ENCODE measurements around the gene ADIPOQ. TPM values are rescaled to one million over a fixed set of nuclear protein-coding genes. Genes with fewer than 3 reads are reported as not detected.
"Not testable (repeated sequence)": the region's sequence is repeated elsewhere in the genome, so short reads cannot be mapped to it uniquely, and the experiment has no call there.

Gene ADIPOQ
- polyA plus RNA-seq, 1 donor: 0.06 TPM

DNA sequence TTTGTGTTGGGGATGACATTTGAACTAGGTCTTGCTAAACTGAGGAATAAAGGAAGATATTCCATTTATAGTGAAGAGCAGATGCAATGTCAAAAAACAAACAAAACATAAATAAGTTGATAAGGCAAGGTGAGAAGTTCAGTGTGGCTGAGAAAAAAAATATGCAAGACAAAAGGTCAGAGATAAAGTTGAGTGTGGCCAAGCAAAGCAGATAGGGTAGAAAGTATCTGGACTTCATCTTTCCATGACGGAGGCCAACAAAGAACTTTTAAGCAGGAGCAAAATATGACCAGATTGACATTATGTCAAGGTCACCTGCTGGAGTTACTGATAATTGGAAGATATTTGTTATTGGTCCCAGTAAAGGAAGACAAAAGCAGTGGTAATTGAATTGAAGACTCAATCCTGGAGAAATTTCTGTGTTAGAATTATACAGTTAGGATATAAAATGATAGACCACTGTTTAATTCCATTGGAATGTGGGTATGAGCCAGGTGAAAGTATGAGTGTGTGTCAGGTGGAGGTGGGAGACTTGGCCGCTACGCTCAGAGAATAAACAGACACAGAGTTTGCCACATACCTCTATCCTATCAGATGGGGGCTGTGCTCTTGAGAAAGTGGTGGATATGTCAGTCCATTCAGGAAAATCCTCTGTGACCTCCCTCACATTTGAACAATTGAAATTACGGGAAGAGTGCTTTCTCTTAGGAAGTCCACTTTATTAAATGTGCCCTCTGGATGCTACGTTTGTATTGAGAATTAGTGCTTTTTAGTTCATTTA is 28.1 kb downstream of the ADIPOQ start:
- no peak for DNase-seq (ENCODE audit: low read depth)

DNA sequence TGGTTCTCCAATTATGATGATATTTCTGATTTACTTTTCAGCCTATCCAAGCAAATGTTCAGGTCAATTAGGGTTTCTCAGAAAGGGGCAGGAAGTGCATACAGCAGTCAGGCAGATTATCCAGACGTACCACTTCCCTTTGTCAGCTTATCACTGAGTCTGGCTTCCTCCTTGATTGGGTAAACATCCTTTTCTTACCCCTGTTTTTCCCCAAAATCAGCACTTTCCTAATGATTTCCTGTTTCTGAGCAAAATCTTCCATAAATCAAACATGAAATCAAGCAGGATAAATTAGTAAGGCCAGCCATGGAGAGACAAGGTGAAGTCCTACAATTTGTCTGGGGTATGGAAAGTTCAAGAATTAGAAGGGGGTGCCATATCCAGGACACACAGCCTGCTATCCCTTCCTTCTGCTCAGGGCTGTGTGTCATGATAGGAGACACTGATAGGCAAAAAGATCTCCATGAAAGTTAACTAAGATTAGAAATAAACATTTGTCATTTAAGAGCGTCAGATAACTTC is 29.0 kb downstream of the ADIPOQ start:
- DNase-seq (ENCODE audit: low read depth): no peak

DNA sequence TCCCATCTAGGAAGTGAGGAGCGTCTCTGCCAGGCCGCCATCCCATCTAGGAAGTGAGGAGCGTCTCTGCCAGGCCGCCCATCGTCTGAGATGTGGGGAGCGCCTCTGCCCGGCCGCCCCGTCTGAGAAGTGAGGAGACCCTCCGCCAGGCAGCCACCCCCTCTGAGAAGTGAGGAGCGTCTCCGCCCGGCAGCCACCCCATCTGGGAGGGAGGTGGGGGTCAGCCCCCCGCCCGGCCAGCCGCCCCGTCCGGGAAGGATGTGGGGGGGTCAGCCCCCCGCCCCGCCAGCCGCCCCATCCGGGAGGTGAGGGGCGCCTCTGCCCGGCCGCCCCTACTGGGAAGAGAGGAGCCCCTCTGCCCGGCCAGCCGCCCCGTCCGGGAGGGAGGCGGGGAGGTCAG is 31.3 kb downstream of the ADIPOQ start:
- DNase-seq (ENCODE audit: low read depth): not testable (repeated sequence)

DNA sequence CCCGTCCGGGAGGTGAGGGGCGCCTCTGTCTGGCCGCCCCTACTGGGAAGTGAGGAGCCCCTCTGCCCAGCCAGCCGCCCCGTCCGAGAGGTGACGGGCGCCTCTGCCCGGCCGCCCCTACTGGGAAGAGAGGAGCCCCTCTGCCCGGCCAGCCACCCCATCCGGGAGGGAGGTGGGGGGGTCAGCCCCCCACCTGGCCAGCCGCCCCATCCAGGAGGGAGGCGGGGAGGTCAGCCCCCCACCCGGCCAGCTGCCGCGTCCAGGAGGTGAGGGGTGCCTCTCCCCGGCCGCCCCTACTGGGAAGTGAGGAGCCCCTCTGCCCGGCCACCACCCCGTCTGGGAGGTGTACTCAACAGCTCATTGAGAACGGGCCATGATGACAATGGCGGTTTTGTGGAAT is 31.7 kb downstream of the ADIPOQ start:
- DNase-seq (ENCODE audit: low read depth): not testable (repeated sequence)

DNA sequence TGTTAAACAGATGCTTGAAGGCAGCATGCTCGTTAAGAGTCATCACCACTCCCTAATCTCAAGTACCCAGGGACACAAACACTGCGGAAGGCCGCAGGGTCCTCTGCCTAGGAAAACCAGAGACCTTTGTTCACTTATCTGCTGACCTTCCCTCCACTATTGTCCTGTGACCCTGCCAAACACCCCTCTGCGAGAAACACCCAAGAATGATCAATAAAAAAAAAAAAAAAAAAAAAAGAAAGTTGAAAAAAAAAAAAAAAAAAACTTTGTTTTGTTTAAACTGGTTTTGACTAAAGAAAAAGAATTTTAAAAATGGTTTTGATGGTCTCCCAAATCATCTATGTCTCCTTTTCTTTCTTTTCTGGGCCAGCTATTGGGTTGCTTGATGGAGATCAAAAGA is 32.3 kb downstream of the ADIPOQ start:
- DNase-seq (ENCODE audit: low read depth): not testable (repeated sequence)

DNA sequence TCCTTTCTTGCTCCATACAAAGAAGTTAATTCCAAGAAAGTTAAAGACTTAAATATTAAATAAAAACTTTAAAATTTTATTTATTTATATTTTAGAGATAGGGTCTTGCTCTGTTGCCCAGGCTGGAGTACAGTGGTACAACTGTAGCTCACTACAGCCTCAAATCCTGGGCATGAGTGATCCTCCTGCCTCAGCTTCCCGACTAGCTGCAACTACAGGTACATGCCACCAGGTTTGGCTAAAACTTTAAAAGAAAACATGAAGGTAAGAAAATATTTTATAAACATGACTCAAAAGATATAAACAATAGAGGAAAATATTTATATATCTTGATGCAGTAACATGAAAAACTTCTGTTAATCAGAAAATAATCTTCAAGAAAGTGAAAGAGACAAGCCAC is 33.2 kb downstream of the ADIPOQ start:
- DNase-seq (ENCODE audit: low read depth): no peak

DNA sequence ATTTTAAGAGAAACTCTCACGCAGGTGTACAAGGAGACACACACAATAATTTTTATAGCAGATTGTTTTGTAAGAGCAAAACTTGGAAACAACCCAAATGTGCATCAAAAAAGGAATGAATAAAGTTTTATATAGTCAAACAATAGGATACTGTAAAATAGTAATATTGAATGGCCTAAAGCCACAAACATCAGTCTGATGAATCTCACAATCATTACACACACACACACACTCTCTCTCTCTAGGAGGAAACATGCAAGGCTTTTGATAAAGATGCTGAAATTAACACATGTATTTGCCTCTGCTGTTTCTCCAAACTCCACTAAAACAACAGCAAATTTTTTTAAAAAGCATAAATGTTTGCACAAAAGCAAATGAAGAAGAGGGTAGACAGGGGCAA is 37.3 kb downstream of the ADIPOQ start:
- no peak for DNase-seq (ENCODE audit: low read depth)

DNA sequence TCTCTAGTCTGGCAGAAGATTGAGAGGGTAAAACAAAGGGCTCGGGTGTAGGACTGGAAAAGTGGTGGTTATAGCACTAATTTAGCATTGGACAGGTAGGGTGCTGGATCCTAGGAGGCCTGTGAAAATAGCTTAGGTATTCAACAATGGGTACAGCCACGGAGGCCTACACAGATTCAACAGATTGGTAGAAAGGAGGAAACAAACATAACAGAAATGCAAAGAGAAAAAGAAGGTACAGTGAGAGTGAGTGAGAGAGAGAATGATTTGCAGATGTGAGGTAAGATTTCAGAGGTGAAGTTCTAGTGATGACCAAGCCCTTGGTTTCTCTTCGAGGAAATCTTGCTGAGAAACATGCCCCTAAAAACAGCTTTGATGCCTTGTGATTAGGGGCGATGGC is 37.9 kb downstream of the ADIPOQ start:
- no peak for DNase-seq (ENCODE audit: low read depth)

DNA sequence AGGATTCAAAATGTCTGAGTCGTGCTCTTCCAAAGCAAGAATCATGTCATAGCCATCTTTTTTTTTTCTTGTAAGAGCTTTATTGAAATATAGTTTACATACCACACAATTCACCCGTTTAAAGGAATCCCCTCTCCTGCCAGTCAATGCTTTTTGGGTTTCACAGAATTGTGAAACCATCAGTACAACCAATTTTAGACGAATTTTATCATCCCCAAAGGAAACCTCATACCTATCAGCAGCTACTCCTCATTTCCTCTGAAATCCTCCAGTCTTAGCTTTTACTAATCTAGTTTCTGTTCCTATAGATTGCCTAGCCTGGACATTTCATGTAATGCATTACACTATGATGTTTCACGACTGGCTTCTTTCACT is 39.6 kb downstream of the ADIPOQ start:
- DNase-seq (ENCODE audit: low read depth): no peak

DNA sequence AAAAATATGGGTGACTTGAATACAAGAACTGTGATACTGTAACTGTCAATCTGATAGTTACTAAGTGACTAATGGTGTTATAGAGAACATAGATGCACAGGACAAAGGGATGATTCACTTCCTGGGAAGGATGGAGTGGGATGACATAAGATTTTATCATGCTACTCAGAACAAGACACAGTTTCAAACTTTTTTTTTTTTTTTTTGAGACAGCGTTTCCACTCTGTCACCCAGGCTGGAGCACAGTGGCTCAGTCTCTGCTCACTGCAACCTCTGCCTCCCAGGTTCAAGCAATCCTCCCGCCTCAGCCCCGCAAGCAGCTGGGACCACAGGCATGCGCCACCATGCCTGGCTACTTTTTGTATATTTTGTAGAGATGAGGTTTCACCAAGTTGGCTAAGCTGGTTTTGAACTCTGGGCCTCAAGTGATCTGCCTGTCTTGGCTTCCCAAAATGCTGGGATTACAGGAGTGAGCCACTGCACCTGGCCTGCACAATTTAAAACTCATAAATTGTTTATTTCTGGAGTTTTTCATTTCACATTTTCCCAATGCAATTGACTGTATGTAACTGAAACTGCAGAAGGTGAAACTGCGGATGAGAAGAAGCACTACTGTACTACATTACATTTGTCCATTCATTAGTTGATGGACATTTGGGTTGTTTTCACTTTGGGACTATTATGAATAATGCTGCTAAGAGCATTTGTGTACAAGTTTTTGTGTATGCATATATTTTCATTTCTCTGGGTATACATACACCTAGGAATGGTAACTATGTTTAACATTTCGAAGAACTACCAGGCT is 40.6 kb downstream of the ADIPOQ start:
- no peak for DNase-seq (ENCODE audit: low read depth)

DNA sequence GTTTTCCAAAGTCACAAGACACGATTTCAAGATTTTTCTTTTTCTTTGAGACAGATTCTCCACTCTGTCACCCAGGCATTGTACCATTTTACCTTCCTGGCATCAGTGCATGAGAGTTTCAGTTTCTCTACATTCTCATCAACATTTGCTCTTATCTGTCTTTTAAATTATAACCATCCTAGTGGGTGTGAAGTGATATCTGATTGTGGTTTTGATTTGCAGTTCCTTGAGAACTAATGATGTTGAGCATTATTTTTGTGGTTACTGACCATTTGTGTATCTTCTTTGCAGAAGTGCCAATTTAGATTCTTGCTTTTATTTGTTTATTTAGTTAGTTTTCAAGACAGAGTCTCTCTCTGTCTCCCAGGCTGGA is 41.2 kb downstream of the ADIPOQ start:
- no peak for DNase-seq (ENCODE audit: low read depth)

DNA sequence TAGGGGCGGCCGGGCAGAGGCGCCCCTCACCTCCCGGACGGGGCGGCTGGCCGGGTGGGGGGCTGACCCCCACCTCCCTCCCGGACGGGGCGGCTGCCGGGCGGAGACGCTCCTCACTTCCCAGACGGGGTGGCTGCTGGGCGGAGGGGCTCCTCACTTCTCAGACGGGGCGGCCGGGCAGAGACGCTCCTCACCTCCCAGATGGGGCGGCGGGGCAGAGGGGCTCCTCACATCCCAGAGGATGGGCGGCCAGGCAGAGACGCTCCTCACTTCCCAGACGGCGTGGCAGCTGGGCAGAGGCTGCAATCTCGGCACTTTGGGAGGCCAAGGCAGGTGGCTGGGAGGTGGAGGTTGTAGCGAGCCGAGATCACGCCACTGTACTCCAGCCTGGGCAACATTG is 42.4 kb downstream of the ADIPOQ start:
- DNase-seq (ENCODE audit: low read depth): not testable (repeated sequence)

DNA sequence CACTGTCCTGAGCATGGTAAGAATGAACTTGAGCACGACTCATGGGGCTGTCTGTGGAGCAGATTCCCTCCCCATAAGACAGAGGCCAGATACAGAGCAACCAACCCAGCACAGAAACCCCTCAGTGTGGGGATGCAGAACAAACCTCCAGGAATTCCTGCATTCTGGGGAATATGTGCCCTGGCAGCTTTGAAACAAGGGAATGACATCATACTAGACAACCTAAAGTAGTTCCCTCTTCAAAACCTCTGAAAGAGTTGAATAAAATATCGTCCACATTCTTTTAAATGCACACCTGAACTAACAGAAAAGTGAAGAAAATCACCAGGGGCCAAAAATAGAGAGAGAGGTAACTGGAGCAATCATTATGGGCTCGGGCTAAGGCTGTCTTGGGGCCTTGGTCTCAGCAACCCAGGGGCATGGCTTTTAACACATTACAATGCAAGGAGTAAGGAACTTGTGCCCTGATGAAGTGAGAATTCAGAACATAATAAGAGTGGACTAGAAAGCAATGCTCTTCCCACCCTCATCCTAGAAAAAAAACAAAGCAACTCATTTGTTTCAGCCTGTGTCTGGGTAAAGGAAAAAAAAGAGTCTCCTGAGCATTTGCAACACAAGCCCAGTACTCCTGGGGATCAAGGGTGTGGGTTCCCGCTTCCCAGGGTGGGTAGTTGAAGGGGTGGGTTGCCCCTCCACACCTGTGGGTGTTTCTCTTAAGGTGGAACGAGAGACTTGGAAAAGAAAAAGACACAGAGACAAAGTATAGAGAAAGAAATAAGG is 43.9 kb downstream of the ADIPOQ start:
- no peak for DNase-seq (ENCODE audit: low read depth)

DNA sequence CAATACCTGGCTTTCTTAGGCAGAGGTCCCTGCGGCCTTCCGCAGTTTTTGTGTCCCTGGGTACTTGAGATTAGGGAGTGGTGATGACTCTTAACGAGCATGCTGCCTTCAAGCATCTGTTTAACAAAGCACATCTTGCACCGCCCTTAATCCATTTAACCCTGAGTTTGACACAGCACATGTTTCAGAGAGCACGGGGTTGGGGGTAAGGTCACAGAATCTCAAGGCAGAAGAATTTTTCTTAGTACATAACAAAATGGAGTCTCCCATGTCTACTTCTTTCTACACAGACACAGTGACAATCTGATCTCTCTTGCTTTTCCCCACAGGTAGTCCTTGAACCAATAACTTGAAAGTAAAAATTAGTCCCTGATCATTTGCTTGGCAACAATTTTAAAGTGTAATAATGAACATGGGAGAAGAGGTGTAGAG is 45.0 kb downstream of the ADIPOQ start:
- not testable (repeated sequence) for DNase-seq (ENCODE audit: low read depth)

DNA sequence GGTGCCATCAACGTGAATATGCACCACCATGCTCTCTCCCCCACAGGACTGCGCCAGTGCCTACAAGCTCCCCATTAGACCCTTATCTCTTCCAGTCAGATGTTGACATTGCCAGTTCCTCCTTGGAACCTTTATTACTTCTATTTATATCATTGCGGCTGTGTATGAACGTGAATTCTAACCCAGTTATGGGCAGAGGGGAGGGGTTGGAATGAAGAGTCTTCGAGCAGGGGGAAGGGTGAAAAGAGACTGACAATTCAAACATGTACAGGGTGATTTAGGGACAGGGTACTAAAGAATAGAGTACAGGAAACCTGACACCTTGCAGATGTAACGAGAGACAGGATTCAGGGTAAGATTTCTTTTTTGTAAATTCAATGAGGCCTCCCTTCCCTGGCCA is 46.1 kb downstream of the ADIPOQ start:
- DNase-seq (ENCODE audit: low read depth): no peak

DNA sequence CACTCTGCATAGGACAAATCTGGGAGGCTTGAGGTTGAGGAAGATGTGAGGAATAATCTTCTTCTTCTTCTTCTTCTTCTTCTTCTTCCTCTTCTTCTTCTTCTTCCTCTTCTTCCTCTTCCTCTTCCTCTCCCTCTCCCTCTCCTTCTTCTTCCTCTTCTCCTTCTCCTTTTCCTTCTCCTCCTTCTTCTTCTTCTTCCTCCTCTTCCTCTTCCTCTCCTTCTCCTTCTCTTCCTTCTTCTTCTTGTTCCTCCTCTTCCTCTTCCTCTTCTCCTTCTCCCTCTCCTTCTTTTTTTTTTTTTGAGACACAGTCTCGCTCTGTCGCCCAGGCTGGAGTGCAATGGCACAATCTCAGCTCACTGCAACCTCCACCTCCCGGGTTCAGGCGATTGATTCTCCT is 47.2 kb downstream of the ADIPOQ start:
- not testable (repeated sequence) for DNase-seq (ENCODE audit: low read depth)

DNA sequence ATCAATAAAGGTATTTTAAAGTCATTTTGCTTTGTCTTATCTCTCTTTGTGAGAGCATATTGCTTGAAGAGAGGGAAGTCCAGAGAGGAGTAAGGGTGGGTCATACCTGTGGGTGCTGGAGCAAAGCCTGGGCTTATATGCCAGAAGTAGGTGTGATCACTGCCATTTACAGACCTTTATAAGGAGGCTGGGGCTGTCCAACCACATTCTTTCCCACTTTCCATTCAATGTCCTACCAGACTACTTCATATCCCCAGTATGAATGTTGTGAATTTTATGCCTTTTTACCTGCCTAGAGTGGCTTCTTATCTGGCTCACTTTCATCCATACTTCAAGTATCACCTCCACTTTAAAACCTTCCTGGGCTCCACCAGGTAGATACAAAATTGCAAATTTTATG is 48.4 kb downstream of the ADIPOQ start:
- no peak for DNase-seq (ENCODE audit: low read depth)

DNA sequence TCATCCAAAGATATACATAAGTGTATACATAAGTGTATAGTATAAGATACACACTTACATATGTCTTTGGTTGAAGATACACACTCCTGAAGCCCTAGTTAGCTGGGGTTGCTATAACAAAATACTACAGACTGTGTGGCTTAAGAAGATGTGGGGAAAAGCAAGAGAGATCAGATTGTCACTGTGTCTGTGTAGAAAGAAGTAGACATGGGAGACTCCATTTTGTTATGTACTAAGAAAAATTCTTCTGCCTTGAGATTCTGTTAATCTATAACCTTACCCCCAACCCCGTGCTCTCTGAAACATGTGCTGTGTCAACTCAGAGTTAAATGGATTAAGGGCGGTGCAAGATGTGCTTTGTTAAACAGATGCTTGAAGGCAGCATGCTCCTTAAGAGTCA is 50.6 kb downstream of the ADIPOQ start:
- DNase-seq (ENCODE audit: low read depth): not testable (repeated sequence)

DNA sequence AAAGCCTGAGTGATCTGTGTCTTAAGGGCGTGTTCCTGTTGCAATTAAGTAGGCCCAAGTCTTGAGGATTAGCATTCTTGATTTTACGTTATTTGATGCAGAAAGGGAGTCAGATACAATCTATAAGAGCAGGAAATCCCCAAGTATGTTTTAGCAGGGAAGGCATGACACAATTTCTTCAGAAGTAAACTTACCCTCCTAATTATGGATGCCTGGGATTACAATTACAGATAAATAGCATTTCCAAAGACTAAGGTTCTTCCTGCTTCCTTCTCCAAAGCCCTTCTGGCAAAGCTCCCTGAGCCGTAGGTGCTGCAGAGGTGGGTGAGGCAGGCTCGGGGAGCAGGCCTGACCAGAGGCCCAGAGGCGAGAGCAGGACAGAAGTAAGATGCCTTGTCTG is 52.9 kb downstream of the ADIPOQ start:
- no peak for DNase-seq (ENCODE audit: low read depth)

DNA sequence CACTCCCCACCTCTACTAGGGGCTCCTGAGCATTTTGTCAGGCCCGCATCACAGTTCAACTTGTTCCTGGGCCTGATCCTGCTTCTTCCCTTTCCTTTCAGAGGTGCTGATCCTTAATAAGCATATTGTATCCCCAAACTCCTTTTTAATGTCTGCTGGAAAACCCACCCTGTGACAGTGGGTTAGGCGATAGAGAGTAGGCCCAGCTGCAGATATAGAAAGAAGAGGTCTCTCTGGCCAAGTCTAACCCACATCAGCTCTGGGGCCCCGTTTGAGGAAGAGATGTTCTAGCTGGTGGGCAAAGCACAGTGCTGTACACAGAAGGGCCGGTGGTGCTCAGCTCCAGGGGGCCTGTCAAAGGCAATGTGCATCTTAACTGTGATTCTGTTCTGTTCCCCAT is 53.5 kb downstream of the ADIPOQ start:
- no peak for DNase-seq (ENCODE audit: low read depth)

DNA sequence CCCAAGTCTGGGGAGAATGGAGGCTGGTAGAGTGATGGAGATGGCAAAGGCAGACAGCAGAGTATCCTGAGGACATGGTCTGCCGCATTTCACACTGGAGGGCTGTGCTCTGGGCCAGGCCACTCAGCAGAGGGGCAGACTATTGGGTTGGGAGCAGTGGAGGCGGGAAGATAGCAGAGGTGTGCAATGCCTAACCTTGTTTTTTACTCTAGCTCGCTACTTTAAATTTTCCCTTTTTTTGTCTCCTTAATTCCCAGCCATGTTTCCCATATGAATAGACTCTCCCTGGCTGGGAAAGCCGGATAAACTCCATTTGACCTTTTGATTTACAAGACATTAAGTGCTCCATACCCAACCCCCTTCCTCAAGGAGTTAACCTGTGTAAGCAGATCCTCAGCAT is 54.4 kb downstream of the ADIPOQ start:
- DNase-seq (ENCODE audit: low read depth): no peak

DNA sequence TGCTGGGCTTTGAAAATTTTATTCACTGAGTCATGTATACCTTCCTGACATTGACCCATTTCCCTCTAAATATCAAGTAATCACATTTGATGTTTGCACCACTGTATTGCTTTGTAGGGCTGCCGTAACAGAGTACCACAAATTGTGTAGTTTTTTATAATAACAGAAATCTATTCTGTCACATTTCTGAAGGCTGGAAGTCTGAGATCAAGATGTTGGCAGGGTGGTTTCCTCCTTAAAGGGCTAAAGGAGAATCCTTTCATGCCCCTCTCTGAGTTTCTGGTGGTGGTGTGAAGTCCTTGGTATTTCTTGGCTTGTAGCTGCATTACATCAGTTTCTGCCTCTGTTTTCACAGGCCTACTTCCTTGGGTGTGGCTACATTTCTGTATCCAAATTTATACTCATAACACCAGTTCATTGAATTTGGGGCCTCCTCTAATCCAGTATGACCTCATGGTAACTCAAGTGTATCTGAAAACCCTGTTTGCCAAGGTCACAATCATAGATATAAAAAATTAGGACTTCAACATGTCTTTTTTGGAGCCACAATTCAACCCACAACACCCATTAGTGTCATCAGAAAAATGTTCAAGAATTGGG is 58.7 kb downstream of the ADIPOQ start:
- DNase-seq (ENCODE audit: low read depth): no peak

Data from forelimb muscle (tissue), 1 donor.